Measurements from ENCODE around the gene UBR4.

DNA sequence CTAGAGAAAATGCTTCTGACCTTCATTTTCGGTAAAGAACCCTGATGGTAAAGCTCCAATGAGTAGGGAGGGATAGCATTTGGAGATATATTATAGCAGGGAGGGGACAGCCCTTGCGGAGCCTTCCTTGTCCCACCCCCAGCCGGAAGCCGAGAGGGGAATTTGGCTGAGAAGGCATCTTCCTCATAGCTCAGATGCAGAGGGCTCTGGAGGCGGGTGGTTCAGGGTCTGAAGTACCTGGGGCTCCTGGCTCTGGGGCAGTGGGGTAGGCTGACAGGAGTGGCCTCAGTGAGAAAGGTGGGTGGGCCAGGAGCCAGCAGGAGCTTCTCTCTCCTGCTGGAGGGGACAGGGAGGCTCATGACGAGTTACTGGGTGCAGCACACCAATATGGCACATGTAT lies 165.6 kb downstream of the UBR4 start:
- TF ChIP-seq, protein P1, sequence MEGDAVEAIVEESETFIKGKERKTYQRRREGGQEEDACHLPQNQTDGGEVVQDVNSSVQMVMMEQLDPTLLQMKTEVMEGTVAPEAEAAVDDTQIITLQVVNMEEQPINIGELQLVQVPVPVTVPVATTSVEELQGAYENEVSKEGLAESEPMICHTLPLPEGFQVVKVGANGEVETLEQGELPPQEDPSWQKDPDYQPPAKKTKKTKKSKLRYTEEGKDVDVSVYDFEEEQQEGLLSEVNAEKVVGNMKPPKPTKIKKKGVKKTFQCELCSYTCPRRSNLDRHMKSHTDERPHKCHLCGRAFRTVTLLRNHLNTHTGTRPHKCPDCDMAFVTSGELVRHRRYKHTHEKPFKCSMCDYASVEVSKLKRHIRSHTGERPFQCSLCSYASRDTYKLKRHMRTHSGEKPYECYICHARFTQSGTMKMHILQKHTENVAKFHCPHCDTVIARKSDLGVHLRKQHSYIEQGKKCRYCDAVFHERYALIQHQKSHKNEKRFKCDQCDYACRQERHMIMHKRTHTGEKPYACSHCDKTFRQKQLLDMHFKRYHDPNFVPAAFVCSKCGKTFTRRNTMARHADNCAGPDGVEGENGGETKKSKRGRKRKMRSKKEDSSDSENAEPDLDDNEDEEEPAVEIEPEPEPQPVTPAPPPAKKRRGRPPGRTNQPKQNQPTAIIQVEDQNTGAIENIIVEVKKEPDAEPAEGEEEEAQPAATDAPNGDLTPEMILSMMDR (IDR thresholded peaks at IDR 0.05 in 2 of 3, conservative IDR thresholded peaks at IDR 0.05 in 1 of 3; ENCODE audit: borderline replicate concordance in 1 of 3, insufficient read depth in 1 of 3, low read depth in 2 of 3, low read length in 2 of 3), result no peak
- TF ChIP-seq POLR2AphosphoS5 (IDR thresholded peaks at IDR 0.05; ENCODE audit: low read depth, low read length) (no peak), POLR2A (IDR thresholded peaks at IDR 0.05; ENCODE audit: borderline replicate concordance, extremely low read depth, insufficient read depth, insufficient read length) (no peak), EZH2 (IDR thresholded peaks at IDR 0.05) (no peak), ZNF274 (IDR thresholded peaks at IDR 0.05; ENCODE audit: low read depth, low read length) (no peak), ZFX (IDR thresholded peaks at IDR 0.05) (no peak), EZH2phosphoT487 (IDR thresholded peaks at IDR 0.05; ENCODE audit: borderline replicate concordance) (no peak), SIN3A (IDR thresholded peaks at IDR 0.05; ENCODE audit: low read depth) (no peak), CBX3 (IDR thresholded peaks at IDR 0.05; ENCODE audit: low read depth) (no peak), CEBPB (IDR thresholded peaks at IDR 0.05; ENCODE audit: low read depth) (no peak), JUND (IDR thresholded peaks at IDR 0.05) (no peak)
- TF ChIP-seq, protein P2, sequence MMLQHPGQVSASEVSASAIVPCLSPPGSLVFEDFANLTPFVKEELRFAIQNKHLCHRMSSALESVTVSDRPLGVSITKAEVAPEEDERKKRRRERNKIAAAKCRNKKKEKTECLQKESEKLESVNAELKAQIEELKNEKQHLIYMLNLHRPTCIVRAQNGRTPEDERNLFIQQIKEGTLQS (IDR thresholded peaks at IDR 0.05), result no peak

Data from HCT116 (cell line).